Lower leg skin (tissue), 4 donors: ENCODE results near the gene NDUFV1. TPM values are rescaled to one million over a fixed set of nuclear protein-coding genes. Genes with fewer than 3 reads are reported as not detected.

Experiments
- DNase-seq, 2 donors: peaks; one replicate each; pipeline ENCODE4 v3.0.0-alpha.2; 2019; ENCODE audit warnings: low spot score in 2 of 2
- H3K4me3 ChIP-seq: fragments of 200-600 bp; sonication (generic); 2 replicates; pipeline ENCODE4 v1.5.1; 2017; ENCODE audit warnings: mild to moderate bottlenecking, low read depth; ENCODE audit not compliant: poor library complexity, severe bottlenecking
- CTCF ChIP-seq, 3 donors: fragments of 450-650 bp; IDR thresholded peaks; one replicate each; pipeline ENCODE4 v1.5.1; 2016; ENCODE audit warnings: antibody characterized with exemption in 3 of 3, mild to moderate bottlenecking in 3 of 3, moderate library complexity in 2 of 3
- POLR2A ChIP-seq, 2 donors: fragments of 450-650 bp; IDR thresholded peaks; one replicate each; pipeline ENCODE4 v1.6.1; 2016 to 2017; ENCODE audit warnings: antibody characterized with exemption in 2 of 2, mild to moderate bottlenecking in 1 of 2, moderate library complexity in 1 of 2
- WGBS, 2 donors: methylation state at CpG; one replicate each; pipeline ENCODE4 v1.1.5; 2018; 5-methylcytosine and 5-hydroxymethylcytosine counted together
- intact Hi-C: fragments of 100-400 bp; cut with DNase I; formaldehyde crosslinking; loops from one replicate; pipeline ENCODE4 v1.15.0; 2023; ENCODE audit warnings: low total_unique reads
- total RNA-seq, 4 donors: library from RNA; depleted of rRNA; stranded (reverse); fragments of >200 nt; gene quantifications; one replicate each; pipeline ENCODE4 v1.1.0, GENCODE V29; 2016

NDUFV1 gene
- total RNA-seq, 4 donors from 2014 or later = 238 to 283 (median 269) TPM

GRCh38 chr11:67641338-67642172 is 34.8 kb downstream of the NDUFV1 start:
- H3K4me3 ChIP-seq = no peak overlapping the region
- DNase-seq = no peak
- WGBS, 2 donors = 63 to 81% methylated on average over 23 to 28 of the region's 28 CpGs
- intact Hi-C loops = no loop called here
- TF ChIP-seq POLR2A (IDR thresholded peaks at IDR 0.05) = no peak
- no peak for TF ChIP-seq CTCF (IDR thresholded peaks at IDR 0.05)

- intact Hi-C loops = no loop called here
- WGBS, 2 donors = 78 to 87% methylated on average over 15 of the region's 15 CpGs
- no peak overlapping the region for H3K4me3 ChIP-seq
- TF ChIP-seq CTCF (IDR thresholded peaks at IDR 0.05) = no peak
- no peak for TF ChIP-seq POLR2A (IDR thresholded peaks at IDR 0.05)
- no peak for DNase-seq
Measured at GRCh38 chr11:67642173-67643120, 35.7 kb downstream of the NDUFV1 start.

DNA sequence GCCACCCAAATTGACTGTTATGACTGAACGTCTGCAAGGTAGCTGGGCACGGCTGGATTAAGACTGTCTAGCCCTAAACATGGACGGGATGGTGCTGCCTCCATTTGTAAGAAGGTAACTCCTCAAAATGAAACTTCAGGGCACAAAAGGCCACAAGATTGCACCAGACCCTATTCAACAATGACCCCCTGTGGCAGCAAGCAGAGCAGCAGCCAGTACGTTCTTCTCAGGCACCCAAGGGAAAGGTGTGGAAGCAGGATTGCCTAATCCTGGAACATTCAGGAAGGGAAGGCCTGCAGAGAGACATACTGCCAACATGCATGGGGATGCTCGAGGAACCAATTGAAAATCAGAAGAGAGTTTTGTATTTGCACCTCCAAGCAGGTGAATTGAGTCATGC is 37.3 kb downstream of the NDUFV1 start:
- intact Hi-C loops = no loop called here
- TF ChIP-seq POLR2A (IDR thresholded peaks at IDR 0.05) (no peak), CTCF (IDR thresholded peaks at IDR 0.05) (no peak)
- WGBS, 2 donors = 79 to 83% methylated on average over 5 of the region's 5 CpGs

DNA sequence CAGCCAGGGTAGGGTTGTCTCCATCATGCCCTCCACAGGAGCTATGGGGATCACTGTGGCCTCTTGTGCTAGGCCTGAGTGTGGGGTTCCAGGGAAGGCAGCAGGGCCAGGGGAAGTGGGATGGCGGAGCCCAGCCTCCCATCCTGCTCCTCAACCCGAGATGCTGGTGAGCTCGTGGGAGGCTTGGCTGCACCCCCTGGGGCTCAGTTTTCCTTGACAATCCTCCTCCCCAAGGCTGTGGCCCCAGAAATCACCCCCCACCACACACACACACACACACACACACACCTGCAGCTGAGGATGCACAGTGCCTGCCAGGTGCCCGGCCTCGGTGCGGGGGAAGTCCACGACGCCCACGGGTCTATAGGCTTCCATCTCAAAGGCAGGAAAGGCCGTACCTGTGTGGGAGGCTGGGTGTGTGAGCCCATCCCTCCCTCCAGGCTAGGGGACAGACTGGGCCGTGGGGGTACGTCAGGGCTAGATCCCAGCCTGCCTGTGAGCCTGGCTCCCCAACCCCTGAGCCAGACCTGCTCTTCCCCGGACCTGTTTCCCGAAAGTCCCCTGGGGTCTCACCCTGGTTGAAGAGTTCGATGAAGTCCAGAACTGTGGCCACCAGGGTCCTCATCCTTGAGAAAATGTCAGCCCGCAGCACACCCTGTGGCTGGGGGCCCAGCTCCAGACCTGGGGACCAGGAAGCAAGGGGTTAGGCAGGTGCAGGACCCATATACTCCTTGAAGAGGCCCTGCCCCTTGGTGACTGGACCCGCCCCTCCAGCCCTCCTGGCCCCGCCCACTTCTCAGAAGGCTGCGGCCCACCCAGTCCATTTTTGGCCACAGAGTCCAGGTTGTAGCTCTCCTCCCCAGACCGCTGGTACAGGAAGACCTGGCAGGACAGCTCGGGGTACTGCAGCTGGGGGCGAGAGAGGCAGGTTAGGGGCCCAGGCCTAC is 38.0 kb downstream of the NDUFV1 start:
- intact Hi-C loops = no loop called here
- no peak overlapping the region for H3K4me3 ChIP-seq
- 78 to 87% methylated on average over 20 of the region's 22 CpGs for WGBS, 2 donors
- TF ChIP-seq CTCF (IDR thresholded peaks at IDR 0.05) = no peak
- no peak for TF ChIP-seq POLR2A (IDR thresholded peaks at IDR 0.05)
- DNase-seq = peak in 1 of 2 donors; percentile 81

More for the DNA sequence above, 37.3 kb downstream of the NDUFV1 start:
- peak in 1 of 2 donors; percentile 45 for DNase-seq
- no peak overlapping the region for H3K4me3 ChIP-seq
